Kidney (tissue), 14 donors: Measurements from ENCODE around the gene GLRX3. TPM values are rescaled to one million over a fixed set of nuclear protein-coding genes. Genes with fewer than 3 reads are reported as not detected.

Experiments used
- DNase-seq, 5 donors: peaks; one replicate each; pipeline ENCODE4 v3.0.0-alpha.2; 2013 to 2020
- FAIRE-seq: peaks from 2 replicates; lab custom pipeline; 2012; peaks lifted over from hg19 to GRCh38; lab: Jason Lieb, UNC
- H3K27ac ChIP-seq, 2 donors: one replicate each; pipeline ENCODE4 v1.7.0; 2013; ENCODE audit warnings: low read depth in 2 of 2, low read length in 2 of 2, inconsistent platforms in 1 of 2
- H3K27me3 ChIP-seq: one replicate; pipeline ENCODE4 v1.7.1; 2013; ENCODE audit warnings: low read length, inconsistent platforms; ENCODE audit not compliant: control insufficient read depth, insufficient read depth
- H3K36me3 ChIP-seq, 3 donors: one replicate each; pipeline versions ENCODE4 v1.7.0 to v1.7.1; 2013; ENCODE audit warnings: low read length in 3 of 3, control low read depth in 1 of 3, inconsistent platforms in 1 of 3; ENCODE audit not compliant: insufficient read depth in 3 of 3, control insufficient read depth in 2 of 3
- H3K4me1 ChIP-seq, 3 donors: one replicate each; pipeline versions ENCODE4 v1.7.0 to v1.7.1; 2013; ENCODE audit warnings: low read length in 3 of 3, inconsistent platforms in 1 of 3, low read depth in 1 of 3; ENCODE audit not compliant: control insufficient read depth in 2 of 3, insufficient read depth in 2 of 3
- H3K4me3 ChIP-seq, 3 donors: one replicate each; pipeline versions ENCODE4 v1.7.0 to v1.8.1; 2013; ENCODE audit warnings: low read length in 3 of 3, control low read depth in 1 of 3, inconsistent platforms in 1 of 3
- H3K9ac ChIP-seq, 3 donors: one replicate each; pipeline versions ENCODE4 v1.7.0 to v1.7.1; 2013; ENCODE audit warnings: low read length in 3 of 3, control low read depth in 1 of 3, inconsistent platforms in 1 of 3
- H3K9me3 ChIP-seq, 3 donors: one replicate each; pipeline versions ENCODE4 v1.7.0 to v1.7.1; 2013; ENCODE audit warnings: low read length in 3 of 3, control low read depth in 1 of 3, inconsistent platforms in 1 of 3; ENCODE audit not compliant: control insufficient read depth in 2 of 3, insufficient read depth in 1 of 3
- CTCF ChIP-seq: IDR thresholded peaks from 3 replicates; pipeline ENCODE4 v1.5.1; 2012; ENCODE audit warnings: mild to moderate bottlenecking, moderate library complexity, borderline replicate concordance; ENCODE audit not compliant: insufficient read depth; ENCODE audit errors: extremely low read depth
- intact Hi-C: fragments of 100-400 bp; cut with DNase I; formaldehyde crosslinking; loops from one replicate; pipeline ENCODE4 v1.11.1; 2022
- polyA plus RNA-seq: library from polyadenylated mRNA; stranded (reverse); fragments of 350-450 nt; fragmentation: Illumina TruSeq; extraction: RNeasy Lipid Tissue Mini Kit (QIAGEN cat#74804); gene quantifications from one replicate; pipeline ENCODE4 v1.2.3, GENCODE V29; 2014; ENCODE audit warnings: low read depth, low replicate concordance; ENCODE audit not compliant: insufficient read depth
- total RNA-seq: library from RNA; stranded (reverse); fragmentation: NEBNext Ultra II Directional; extraction: Animal tissue kit (Norgen Biotek cat#: 25700); gene quantifications from one replicate; pipeline ENCODE4 v1.2.1, GENCODE V29; 2021
- donor health status: control.
- donor health status: control.
- donor health status: control.
- donor health status: control.
- donor health status: control.
- donor health status: DM: yes; HTN: yes; CAD: no.
- donor health status: Normal renal cell carcinoma (clear cell type).

The GLRX3 gene
- total and polyA plus RNA-seq, 2 donors from 2014 or later, result 52.5 to 70.4 TPM

GRCh38 chr10:130175074-130175473 is 38.9 kb downstream of the GLRX3 start:
- FAIRE-seq (no peak), DNase-seq (no peak)
- Histone ChIP-seq H3K27me3 (no peaks in the 10 kb centered on the region), H3K27ac (no peak overlapping the region), H3K9me3 (no peaks in the 10 kb centered on the region), H3K4me1 (no peaks in the 10 kb centered on the region), H3K4me3 (no peak overlapping the region), H3K36me3 (peaks cover 1 to 9% (median 3%) of the 10 kb centered on the region in 3 donors), H3K9ac (no peak overlapping the region)
- intact Hi-C loops, result no loop called here
- TF ChIP-seq CTCF, result no peak

GRCh38 chr10:130177250-130177649 is 41.1 kb downstream of the GLRX3 start:
- H3K4me3 ChIP-seq, result no peak overlapping the region
- H3K27me3 ChIP-seq, result no peaks in the 10 kb centered on the region
- no peak overlapping the region for H3K27ac ChIP-seq
- TF ChIP-seq CTCF, result no peak
- no peaks in the 10 kb centered on the region for H3K9me3 ChIP-seq
- intact Hi-C loops, result no loop called here
- DNase-seq (no peak), FAIRE-seq (no peak)
- peaks cover 3 to 14% (median 12%) of the 10 kb centered on the region in 3 donors for H3K36me3 ChIP-seq
- no peaks in the 10 kb centered on the region for H3K4me1 ChIP-seq
- H3K9ac ChIP-seq, result no peak overlapping the region

GRCh38 chr10:130179640-130180039 is 43.4 kb downstream of the GLRX3 start:
- intact Hi-C loops, result no loop called here
- no peak for FAIRE-seq
- no peak overlapping the region for H3K9ac ChIP-seq

More at GRCh38 chr10:130179640-130180039, 43.4 kb downstream of the GLRX3 start:
- peak; percentile 18 for TF ChIP-seq CTCF
- DNase-seq, result peak in 3 of 5 donors; percentile 71 to 90 (median 85)
- H3K27me3 ChIP-seq, result no peaks in the 10 kb centered on the region
- H3K4me3 ChIP-seq, result no peak overlapping the region
- H3K9me3 ChIP-seq, result no peaks in the 10 kb centered on the region
- H3K36me3 ChIP-seq, result peaks cover 7 to 25% (median 22%) of the 10 kb centered on the region in 3 donors
- no peak overlapping the region for H3K27ac ChIP-seq
- H3K4me1 ChIP-seq, result no peaks in the 10 kb centered on the region
